ENCODE results near the gene DBNDD1.

Gene DBNDD1

DNA sequence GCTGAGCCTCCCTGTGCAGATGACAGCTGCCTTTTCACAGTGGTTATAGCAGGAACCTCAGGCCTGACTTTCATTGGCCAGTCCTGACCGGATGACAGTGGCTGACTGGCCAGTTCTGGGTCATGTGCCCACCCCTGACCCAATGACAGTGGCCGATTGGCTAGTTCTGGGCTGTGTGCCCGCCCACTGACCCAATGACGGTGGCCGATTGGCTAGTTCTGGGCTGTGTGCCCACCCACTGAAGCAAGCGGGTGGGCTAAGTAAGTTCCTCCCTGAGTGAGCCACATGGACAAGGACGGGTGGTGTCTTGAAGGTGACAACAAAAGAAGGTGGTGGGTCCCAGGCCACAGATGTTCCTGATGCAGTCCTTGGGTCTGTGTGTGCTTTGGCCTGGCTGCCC lies 61.2 kb downstream of the DBNDD1 start:
- DNase-seq: no peak

DNA sequence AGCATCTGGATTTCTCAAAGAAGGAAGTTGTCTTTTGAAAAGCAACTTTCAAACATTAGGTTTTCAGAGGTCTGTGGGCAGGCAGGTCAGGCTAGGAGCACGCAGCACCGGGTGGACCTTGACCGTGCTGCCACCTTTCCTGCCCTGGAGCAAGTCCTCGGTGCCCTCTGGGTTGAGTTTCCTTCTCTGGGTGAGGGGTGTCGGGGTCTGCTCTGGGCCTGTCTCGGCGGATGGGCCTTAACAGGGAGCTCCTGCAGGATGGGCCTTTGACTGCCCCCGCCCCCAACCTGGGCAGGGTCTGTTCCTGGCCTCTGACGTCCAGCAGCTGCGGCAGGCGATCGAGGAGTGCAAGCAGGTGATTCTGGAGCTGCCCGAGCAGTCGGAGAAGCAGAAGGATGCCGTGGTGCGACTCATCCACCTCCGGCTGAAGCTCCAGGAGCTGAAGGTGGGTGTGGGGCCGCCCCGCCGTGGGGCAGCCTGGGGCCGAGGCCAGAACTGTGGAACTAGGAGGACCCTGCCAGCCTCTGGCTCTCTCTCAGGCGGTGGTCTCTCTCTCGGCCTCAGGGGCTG lies 62.0 kb downstream of the DBNDD1 start:
- DNase-seq: no peak

DNA sequence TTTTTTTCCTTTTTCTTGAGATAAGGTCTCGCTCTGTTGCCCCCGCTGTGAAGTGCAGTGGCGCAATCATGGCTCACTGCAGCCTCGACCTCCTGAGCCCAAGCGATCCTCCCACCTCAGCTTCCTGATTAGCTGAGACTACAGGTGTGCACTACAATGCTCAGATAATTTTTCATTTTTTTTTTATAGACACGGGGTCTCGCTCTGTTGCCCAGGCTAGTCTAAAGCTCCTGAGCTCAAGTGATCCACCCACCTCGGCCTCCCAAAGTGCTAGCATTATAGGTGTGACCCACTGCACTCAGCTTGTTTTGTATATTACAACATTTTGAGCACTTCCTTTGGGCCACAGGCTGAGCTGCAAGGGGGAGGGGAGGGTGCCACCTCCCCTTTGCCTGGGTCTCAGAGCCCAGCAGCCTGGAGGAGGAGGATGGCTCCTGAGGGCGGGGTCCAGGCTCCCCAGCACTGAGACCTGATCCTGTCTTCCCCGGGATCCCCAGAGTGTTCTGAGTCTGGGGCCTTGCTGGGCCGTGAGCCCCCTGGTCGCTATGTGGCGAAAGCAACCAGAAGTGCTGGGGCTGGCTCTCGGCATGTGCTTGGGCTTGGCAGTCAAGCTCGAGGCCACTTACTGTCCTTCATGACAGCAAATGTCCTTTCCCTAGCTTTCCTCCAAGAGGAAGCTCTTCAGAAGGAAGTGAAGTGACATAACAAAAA lies 62.6 kb downstream of the DBNDD1 start:
- DNase-seq: no peak

- DNase-seq: no peak
Measured at GRCh38 chr16:89955001-89955685, 64.1 kb downstream of the DBNDD1 start.

All from NCI-H69 (cell line).